A549 treated with DMSO at 1 μM for 4 hours (cell line): ENCODE results near the gene OSTN. TPM values are rescaled to one million over a fixed set of nuclear protein-coding genes. Genes with fewer than 3 reads are reported as not detected.

ENCODE experiments used
- total RNA-seq: library from RNA; stranded (reverse); fragments of 200-300 nt; extraction: Qiagen RNA extraction; gene quantifications from 5 replicates; pipeline ENCODE4 v1.2.3, GENCODE V29; 2022; ENCODE audit warnings: low read depth

OSTN gene, protein sequence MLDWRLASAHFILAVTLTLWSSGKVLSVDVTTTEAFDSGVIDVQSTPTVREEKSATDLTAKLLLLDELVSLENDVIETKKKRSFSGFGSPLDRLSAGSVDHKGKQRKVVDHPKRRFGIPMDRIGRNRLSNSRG
- total RNA-seq: not detected in 5 replicates

GRCh38 chr3:191198932-191199331 is at the start of gene OSTN:
OSTN (plus strand) TSS chr3:191199241; CDS start chr3:191212533, 13,292 bp downstream.

Other genes with a start within 250 kb of the OSTN start
- gene CCDC50, start 130.2 kb downstream of the OSTN start, total RNA-seq: 23.3 to 32.0 TPM (median 29.4 TPM) in 5 replicates
- 0.10 to 0.14 TPM in 2 of 5 replicates, not detected in the others for gene UTS2B, start 131.3 kb downstream of the OSTN start, total RNA-seq